Activated CD4-positive, alpha-beta T cell treated with anti-CD3 and anti-CD28 coated beads, Interleukin-2, amount 10 ng/mL, durations not matched to agents 7 days and 5 days (primary cell): ENCODE measurements around the gene CHAF1B. TPM values are rescaled to one million over a fixed set of nuclear protein-coding genes. Genes with fewer than 3 reads are reported as not detected.

Source experiments
- CTCF ChIA-PET: fragments of 350-600 bp; sonication (Branson Sonifier 250); formaldehyde crosslinking; loops from one replicate; lab custom pipeline; 2021; ENCODE audit warnings: antibody characterized with exemption; lab: Charles Lee
- POLR2A ChIA-PET: fragments of 350-600 bp; sonication (Branson Sonifier 250); formaldehyde crosslinking; loops from one replicate; lab custom pipeline; 2021; ENCODE audit warnings: antibody characterized with exemption; lab: Charles Lee
- DNase-seq: peaks from one replicate; pipeline ENCODE4 v3.0.0-alpha.2; 2020
- H3K27ac Mint-ChIP-seq: one replicate; pipeline ENCODE4 v1.8.0; 2021; ENCODE audit warnings: mild to moderate bottlenecking, moderate library complexity, mixed read lengths
- H3K27me3 Mint-ChIP-seq: one replicate; pipeline ENCODE4 v1.8.0; 2021; ENCODE audit warnings: mixed read lengths
- H3K36me3 Mint-ChIP-seq: one replicate; pipeline ENCODE4 v1.8.0; 2021; ENCODE audit warnings: low read depth, mixed read lengths
- H3K4me1 Mint-ChIP-seq: one replicate; pipeline ENCODE4 v1.8.0; 2021; ENCODE audit warnings: mixed read lengths
- H3K4me3 Mint-ChIP-seq: one replicate; pipeline ENCODE4 v1.8.0; 2021; ENCODE audit warnings: mild to moderate bottlenecking, moderate library complexity, mixed read lengths
- H3K9me3 Mint-ChIP-seq: one replicate; pipeline ENCODE4 v1.8.0; 2021; ENCODE audit warnings: mixed read lengths
- total RNA-seq, 2 experiments: library from RNA; stranded (reverse); gene quantifications; one replicate each; pipeline ENCODE4 v1.2.3, GENCODE V29; 2021

Gene CHAF1B
- total RNA-seq, 2 experiments from 2014 or later = 25.3 to 25.6 TPM

DNA sequence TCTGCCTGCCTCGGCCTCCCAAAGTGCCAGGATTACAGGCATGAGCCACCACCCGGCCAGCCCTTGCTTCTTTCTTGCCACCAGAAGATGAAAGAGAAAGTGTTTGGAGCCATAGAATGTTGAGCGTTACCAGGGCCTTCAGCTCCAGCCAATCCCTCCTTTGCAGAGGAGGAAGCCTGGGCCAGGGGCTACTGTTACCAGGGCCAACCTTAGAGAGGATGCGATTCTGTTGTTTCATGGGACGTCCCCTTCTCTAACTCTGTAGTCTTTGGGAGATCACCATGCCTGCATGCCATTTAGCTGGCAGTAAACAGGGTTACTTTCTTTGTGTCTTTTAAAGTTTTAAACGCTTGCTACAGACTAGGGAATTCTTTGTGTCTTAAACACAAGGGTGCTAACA is 49.0 kb downstream of the CHAF1B start:
- H3K4me3 Mint-ChIP-seq = no peak overlapping the region

DNA sequence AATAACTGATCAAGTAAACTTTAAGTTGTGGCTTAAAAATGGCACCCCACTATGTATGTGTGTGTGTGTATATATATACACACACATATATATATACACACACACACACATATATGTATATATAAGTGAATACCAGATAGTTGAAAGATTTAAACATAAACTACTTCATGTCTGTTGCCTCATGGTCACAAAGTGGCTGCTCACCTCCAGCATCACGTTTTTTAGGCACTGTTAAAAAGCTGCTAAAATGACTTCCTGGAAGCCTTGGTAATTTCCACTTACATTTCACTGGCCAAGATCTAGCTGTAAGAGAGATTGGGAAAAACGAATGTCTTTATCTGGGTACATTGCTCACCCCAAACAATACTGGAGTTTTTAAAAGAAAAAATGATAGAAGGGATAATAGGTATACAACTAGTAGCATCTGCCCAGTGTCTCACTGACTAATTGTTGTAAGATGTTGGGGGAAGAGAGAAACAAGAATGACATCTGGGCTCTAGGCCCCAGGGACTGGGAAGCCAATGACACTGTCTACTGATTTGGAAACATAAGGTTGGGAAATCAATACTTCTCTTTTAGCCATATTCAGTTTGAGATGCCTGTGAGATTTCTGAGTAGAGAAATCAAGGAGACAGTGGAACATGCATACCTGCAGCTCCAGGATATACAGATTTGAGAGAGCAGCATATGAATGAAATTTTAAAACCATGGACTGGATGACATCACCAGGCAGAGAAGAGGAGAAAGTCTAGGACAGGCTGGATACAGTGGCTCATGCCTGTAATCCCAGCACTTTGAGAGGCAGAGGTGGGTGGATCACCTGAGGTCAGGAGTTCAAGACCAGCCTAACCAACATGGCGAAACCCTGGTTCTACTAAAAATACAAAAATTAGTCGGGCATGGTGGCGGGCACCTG is 51.9 kb downstream of the CHAF1B start:
- CTCF ChIA-PET = interaction anchor here (0.6 kb wide), 1 partner anchor 1030 kb away, joined by 3 read pairs; no protein-coding TSS in a partner anchor
- no peaks in the 10 kb centered on the region for H3K36me3 Mint-ChIP-seq
- H3K27me3 Mint-ChIP-seq = peaks cover 5% of the 10 kb centered on the region
- POLR2A ChIA-PET = no interaction called here
- no peak overlapping the region for H3K27ac Mint-ChIP-seq
- DNase-seq = no peak
- H3K9me3 Mint-ChIP-seq = peaks cover 3% of the 10 kb centered on the region
- H3K4me3 Mint-ChIP-seq = no peak overlapping the region
- no peaks in the 10 kb centered on the region for H3K4me1 Mint-ChIP-seq

More for the DNA sequence above, 49.0 kb downstream of the CHAF1B start:
- Mint-ChIP-seq H3K27me3 (peaks cover 8% of the 10 kb centered on the region), H3K9me3 (peaks cover 3% of the 10 kb centered on the region), H3K27ac (no peak overlapping the region), H3K36me3 (peaks cover 2% of the 10 kb centered on the region), H3K4me1 (peaks cover 13% of the 10 kb centered on the region)
- no peak for DNase-seq
- CTCF ChIA-PET = no interaction called here
- POLR2A ChIA-PET = no interaction called here

DNA sequence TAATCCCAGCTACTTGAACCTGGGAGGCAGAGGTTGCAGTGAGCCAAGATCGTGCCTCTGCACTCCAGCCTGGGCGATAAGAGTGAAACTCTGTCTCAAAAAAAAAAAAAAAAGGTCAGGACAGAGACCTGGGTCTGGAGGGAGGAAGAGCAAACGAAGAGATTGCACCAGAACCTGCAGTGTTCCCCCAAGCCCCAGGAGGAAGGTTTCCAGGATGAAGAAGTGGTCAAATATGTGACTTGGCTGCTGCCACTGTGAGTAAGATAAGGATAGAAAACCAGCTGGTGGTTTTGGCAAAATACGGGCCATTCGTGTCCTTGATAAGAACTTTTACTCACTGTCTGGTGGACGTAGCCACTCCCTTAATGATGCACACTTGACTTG is 52.5 kb downstream of the CHAF1B start:
- Mint-ChIP-seq H3K4me1 (no peaks in the 10 kb centered on the region), H3K9me3 (peaks cover 3% of the 10 kb centered on the region), H3K27ac (no peak overlapping the region), H3K27me3 (peaks cover 3% of the 10 kb centered on the region), H3K4me3 (no peak overlapping the region), H3K36me3 (no peaks in the 10 kb centered on the region)
- POLR2A ChIA-PET = no interaction called here
- DNase-seq = no peak
- CTCF ChIA-PET = interaction anchor here (0.6 kb wide), 1 partner anchor 1029 kb away, joined by 3 read pairs; no protein-coding TSS in a partner anchor

DNA sequence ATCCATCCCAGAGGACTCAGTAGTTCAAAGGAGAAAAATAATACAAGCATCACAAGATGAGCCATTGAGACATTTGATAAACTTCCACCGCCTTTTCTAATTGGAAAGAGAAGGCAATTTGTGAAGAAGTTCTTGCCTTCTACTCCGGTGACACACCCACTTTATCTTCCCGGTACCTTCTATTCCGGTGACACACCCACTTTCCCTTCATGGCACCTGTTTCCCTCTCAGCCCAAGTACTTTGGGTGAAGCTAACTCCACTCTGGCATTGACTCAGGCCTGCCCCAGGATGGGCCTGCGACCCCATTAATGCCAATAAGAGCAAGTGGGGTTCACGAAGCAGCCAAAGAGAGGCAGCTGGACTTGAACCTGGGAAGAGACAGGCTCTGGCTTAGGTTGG is 56.5 kb downstream of the CHAF1B start:
- no peak for DNase-seq
- ChIA-PET POLR2A (no interaction called here), CTCF (interaction anchor here (0.6 kb wide), 1 partner anchor 1642 kb away, joined by 4 read pairs; no protein-coding TSS in a partner anchor)
- Mint-ChIP-seq H3K4me1 (no peaks in the 10 kb centered on the region), H3K9me3 (peaks cover 3% of the 10 kb centered on the region), H3K36me3 (no peaks in the 10 kb centered on the region), H3K27ac (no peak overlapping the region), H3K4me3 (no peak overlapping the region), H3K27me3 (peaks cover 3% of the 10 kb centered on the region)

DNA sequence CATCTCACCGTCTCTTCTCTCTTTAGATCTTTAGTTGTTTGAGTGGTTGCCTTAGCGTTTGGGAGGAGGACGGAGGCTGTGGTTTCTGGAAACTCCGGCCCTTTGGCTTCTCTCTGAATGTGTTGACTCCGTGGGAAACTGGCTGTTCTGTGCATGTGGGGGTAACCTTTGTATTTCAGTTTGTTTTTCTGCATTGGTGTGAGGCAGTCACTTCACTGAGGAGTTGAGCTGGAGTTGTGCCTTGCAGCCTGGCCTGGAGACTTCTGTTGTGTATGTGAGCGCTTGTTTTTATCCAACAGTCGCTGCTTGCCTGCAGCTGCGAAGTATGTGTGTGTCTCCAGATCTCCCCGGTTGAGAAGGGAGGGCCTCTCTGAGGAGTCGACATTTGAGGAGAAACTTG is 61.1 kb downstream of the CHAF1B start:
- H3K36me3 Mint-ChIP-seq = no peaks in the 10 kb centered on the region
- no peak overlapping the region for H3K4me3 Mint-ChIP-seq
- H3K27ac Mint-ChIP-seq = no peak overlapping the region
- H3K9me3 Mint-ChIP-seq = no peaks in the 10 kb centered on the region
- DNase-seq = no peak
- ChIA-PET CTCF (no interaction called here), POLR2A (no interaction called here)
- no peaks in the 10 kb centered on the region for H3K4me1 Mint-ChIP-seq
- H3K27me3 Mint-ChIP-seq = no peaks in the 10 kb centered on the region

DNA sequence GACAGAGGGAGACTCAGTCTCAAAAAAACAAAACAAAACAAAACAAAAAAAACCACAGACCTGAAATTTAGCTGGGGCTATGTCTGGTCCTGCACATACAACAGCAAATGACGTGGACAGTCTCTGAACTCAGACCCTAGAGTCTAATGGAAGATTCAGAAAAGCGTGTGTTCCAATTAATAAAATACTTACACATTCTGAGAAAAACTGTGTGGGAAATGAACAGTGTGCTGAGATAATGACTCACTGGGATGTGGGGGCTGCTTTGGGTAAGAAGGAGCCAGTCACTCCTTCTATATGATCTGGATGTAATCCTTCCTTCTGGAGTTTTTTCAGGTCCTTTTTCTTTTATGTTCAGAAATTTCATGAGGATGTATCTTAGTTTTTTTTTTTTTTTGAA is 65.3 kb downstream of the CHAF1B start:
- Mint-ChIP-seq H3K27ac (no peak overlapping the region), H3K27me3 (peaks cover 2% of the 10 kb centered on the region), H3K4me3 (no peak overlapping the region), H3K4me1 (no peaks in the 10 kb centered on the region), H3K36me3 (no peaks in the 10 kb centered on the region), H3K9me3 (no peaks in the 10 kb centered on the region)
- ChIA-PET POLR2A (no interaction called here), CTCF (no interaction called here)
- DNase-seq = no peak

DNA sequence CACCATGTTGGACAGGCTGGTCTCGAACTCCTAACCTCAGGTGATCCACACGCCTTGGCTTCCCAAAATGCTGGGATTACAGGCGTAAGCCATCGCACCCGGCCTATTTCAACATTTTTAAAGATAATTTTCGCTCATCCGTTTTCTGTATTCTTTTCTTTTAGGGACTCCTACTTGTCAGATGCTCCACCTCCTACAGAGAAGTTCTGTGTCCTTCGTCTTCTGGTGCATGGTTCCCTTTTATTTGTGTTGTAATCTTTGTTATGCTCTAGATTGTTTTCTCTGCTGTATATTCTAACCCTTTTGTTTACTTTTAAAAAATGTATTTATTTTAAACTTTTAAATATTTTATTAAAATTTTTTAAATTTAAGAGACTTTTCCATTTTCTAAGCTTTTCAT is 66.3 kb downstream of the CHAF1B start:
- POLR2A ChIA-PET = no interaction called here
- H3K36me3 Mint-ChIP-seq = no peaks in the 10 kb centered on the region

DNA sequence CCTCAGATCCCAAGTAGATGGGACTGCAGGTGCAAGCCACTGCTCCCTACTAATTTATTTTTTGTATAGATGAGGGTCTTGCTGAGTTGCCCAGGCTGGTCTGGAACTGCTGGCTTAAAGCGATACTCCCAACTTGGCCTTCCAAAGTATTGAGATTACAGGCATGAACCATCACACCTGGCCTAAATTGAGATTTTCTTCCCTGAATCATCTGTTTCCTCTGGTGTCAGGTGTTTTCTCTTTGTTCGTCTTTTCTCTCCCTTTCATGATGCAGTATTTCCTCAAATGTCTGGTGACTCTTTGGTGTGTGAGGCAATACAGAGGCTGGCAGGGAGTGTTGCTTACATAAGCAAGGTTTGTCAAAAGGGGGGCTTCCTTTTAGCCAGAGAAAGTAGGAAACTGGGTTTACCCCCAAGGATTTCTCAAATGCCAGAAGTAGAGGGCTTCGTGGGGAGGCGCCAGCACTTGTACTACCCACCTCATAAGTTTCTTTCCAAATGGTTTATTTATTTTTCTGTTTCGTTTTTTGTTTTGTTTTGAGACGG is 67.2 kb downstream of the CHAF1B start:
- no peaks in the 10 kb centered on the region for H3K4me1 Mint-ChIP-seq
- POLR2A ChIA-PET = no interaction called here
- no peaks in the 10 kb centered on the region for H3K36me3 Mint-ChIP-seq
- no peak for DNase-seq
- H3K9me3 Mint-ChIP-seq = no peaks in the 10 kb centered on the region
- no peak overlapping the region for H3K27ac Mint-ChIP-seq
- H3K4me3 Mint-ChIP-seq = no peak overlapping the region
- peaks cover 2% of the 10 kb centered on the region for H3K27me3 Mint-ChIP-seq
- CTCF ChIA-PET = no interaction called here

More for the DNA sequence above, 66.3 kb downstream of the CHAF1B start:
- Mint-ChIP-seq H3K9me3 (no peaks in the 10 kb centered on the region), H3K27ac (no peak overlapping the region), H3K27me3 (peaks cover 2% of the 10 kb centered on the region), H3K4me3 (no peak overlapping the region), H3K4me1 (no peaks in the 10 kb centered on the region)
- CTCF ChIA-PET = no interaction called here
- DNase-seq = no peak

DNA sequence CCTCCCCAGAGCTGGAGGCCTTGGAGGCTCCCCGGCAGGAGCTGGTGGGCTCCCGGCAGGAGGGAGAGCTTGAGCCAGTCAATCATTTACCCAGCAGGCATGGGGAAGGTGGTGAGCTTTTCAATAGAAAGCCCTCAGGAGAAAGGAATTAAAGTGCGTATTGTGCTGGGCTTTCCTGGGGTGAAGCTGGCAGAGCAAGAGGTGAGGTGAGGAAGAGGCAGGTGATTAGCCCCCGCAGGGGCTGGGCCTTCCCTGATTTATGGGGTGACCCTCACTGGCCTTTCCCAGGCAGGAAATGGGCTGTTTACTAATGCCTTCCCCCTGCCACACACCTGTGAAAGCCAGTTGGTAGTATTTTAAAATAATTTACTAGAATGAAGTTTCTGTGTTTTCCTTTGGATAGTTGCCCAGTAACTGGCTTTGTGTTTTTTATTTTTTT is 68.9 kb downstream of the CHAF1B start:
- POLR2A ChIA-PET = no interaction called here
- no peak overlapping the region for H3K27ac Mint-ChIP-seq
- no peak for DNase-seq
- no peaks in the 10 kb centered on the region for H3K36me3 Mint-ChIP-seq
- H3K9me3 Mint-ChIP-seq = no peaks in the 10 kb centered on the region
- peaks cover 2% of the 10 kb centered on the region for H3K27me3 Mint-ChIP-seq
- H3K4me1 Mint-ChIP-seq = no peaks in the 10 kb centered on the region
- CTCF ChIA-PET = interaction anchor here (0.6 kb wide), 1 partner anchor 877 kb away, joined by 3 read pairs; no protein-coding TSS in a partner anchor
- H3K4me3 Mint-ChIP-seq = no peak overlapping the region

DNA sequence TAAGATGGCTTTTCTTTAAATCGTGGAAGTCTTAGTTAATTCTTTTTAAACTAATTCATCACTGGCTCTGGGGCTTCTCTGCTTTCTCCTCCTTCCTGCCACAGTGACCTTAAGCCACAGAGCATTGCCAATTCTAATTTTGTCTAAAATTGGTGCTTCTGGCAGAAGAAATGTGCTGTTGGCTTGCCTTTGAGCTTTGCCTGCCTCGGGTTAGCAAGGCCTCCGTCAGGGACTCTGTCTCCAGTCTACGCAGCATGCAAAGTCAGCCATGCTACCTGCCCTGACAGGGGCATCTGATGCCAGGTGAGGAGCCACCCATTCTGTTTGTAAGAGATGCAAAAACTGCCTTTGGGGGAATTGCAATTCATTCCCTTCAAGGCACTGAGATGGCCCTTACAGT is 69.5 kb downstream of the CHAF1B start:
- CTCF ChIA-PET = no interaction called here
- H3K27me3 Mint-ChIP-seq = peaks cover 2% of the 10 kb centered on the region
- no peaks in the 10 kb centered on the region for H3K4me1 Mint-ChIP-seq
- no peak for DNase-seq
- POLR2A ChIA-PET = no interaction called here
- no peaks in the 10 kb centered on the region for H3K9me3 Mint-ChIP-seq
- no peaks in the 10 kb centered on the region for H3K36me3 Mint-ChIP-seq
- no peak overlapping the region for H3K4me3 Mint-ChIP-seq
- H3K27ac Mint-ChIP-seq = no peak overlapping the region

DNA sequence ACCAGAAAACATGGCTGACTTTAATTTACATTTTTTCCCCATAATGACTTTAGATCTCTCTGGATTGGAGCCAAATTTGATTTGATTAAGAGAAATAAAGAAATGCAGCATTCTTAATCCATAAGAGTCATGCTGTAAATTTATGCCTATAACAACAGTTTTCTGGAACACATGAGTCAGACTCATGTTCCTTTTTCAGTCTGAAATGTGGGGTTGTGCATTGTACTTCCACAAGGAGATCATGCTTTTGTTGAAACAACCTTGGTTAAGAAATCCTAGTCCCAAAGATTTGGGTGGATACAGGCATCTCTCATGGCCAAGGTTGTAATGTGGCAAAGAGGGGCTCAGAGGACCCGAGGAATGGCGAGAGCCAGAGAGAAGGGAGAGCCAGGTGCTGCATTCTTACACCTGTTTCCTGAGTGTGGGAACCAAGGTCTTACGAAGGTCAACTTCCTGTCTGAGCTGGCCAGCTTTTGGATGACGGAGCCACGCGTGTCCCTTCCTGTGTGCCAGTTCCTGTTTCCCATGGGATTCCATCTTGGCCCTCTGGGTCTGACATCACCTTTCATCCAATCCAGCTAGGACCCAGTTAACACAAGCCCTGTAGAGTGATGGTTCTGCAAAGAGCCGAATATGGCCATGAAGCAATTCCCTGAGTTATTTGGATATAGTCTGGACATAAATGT is 71.7 kb downstream of the CHAF1B start:
- H3K27me3 Mint-ChIP-seq = peaks cover 2% of the 10 kb centered on the region
- no peaks in the 10 kb centered on the region for H3K36me3 Mint-ChIP-seq
- ChIA-PET CTCF (no interaction called here), POLR2A (no interaction called here)
- DNase-seq = no peak
- H3K9me3 Mint-ChIP-seq = no peaks in the 10 kb centered on the region
- H3K27ac Mint-ChIP-seq = no peak overlapping the region
- H3K4me1 Mint-ChIP-seq = no peaks in the 10 kb centered on the region
- H3K4me3 Mint-ChIP-seq = no peak overlapping the region

DNA sequence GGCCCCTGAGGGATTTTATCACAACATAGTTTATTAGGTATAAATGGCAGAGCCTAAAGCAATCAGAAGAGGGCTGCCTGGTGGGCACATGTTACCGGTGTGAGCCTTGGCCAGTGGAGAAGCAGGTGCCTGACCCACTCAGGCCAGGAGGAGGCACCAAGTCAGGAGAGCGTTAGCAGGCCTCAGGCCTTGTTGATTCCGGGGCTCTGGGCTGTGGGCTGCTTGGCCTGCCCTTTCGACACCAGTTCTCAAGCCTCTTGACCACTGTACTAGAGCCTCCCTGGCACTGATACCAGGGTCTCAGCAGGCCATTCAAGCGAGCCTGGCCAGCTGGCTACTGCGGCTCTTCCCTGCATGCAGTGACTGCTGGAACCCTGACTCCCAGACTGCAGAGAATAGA is 73.9 kb downstream of the CHAF1B start:
- H3K9me3 Mint-ChIP-seq = no peaks in the 10 kb centered on the region
- CTCF ChIA-PET = interaction anchor here (0.7 kb wide), 1 partner anchor 19 kb away, joined by 5 read pairs; no protein-coding TSS in a partner anchor
- H3K27me3 Mint-ChIP-seq = no peaks in the 10 kb centered on the region
- no peaks in the 10 kb centered on the region for H3K4me1 Mint-ChIP-seq
- POLR2A ChIA-PET = no interaction called here
- H3K27ac Mint-ChIP-seq = no peak overlapping the region
- DNase-seq = no peak
- no peak overlapping the region for H3K4me3 Mint-ChIP-seq
- no peaks in the 10 kb centered on the region for H3K36me3 Mint-ChIP-seq

DNA sequence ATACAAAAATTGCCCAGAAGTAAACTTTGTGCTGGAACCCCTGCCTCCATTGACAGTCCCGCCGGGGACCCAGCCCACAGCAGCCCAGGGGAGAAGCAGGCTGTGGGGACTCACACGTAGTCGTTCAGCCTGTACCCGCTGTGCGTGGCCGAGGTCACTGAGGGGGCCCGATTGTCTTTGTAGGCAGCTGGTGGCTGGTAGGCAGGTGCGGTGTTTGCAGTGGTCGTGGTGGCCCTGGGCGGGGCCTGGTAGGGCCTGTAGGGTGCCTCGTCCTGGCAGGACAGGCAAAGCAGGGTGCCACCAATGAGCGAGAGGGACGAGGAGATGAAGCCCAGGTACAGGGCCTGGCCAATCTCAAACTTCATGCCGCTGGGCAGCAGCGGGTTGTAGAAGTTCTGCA is 75.7 kb downstream of the CHAF1B start:
- ChIA-PET POLR2A (no interaction called here), CTCF (no interaction called here)
- no peak for DNase-seq
- Mint-ChIP-seq H3K9me3 (no peaks in the 10 kb centered on the region), H3K4me3 (no peak overlapping the region), H3K4me1 (no peaks in the 10 kb centered on the region), H3K36me3 (no peaks in the 10 kb centered on the region), H3K27ac (no peak overlapping the region), H3K27me3 (no peaks in the 10 kb centered on the region)
